ENCODE data around the gene DCLRE1B.

Gene DCLRE1B

DNA sequence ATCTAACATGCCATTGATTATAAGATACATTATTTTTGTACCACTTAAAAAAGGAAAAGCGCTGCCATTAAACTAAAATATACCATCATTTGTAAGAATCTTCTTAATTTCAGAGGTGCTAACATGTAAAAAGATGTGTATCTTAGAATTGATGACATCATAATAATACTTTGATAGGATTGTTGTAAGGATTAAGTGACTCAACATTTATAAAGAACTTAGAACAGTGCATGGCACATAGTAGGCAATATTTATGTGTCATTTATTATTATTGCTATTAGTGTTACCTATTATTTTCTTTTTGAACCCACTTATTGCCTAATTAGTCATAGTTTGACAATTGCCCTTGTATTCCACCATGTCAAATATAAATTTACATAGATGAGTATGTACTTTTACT lies 45.8 kb downstream of the DCLRE1B start:
- no peak for DNase-seq

DNA sequence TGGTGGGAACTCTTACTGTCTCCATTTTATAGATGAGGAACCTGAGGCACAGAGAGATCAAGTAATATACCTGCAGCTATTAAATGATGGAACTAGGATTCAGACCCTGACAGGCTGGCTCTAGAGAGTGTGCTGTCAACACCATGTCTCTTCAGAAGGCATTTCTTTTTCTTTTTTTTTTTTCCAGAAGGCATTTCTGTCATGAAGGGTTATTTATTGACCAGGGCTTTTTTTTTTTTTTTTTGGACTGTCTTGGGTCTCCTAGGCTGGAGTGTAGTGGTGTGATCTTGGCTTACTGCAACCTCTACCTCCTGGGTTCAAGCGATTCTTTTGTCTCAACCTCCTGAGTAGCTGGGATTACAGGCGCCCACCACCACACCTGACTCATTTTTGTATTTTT lies 46.6 kb downstream of the DCLRE1B start:
- DNase-seq, result no peak

DNA sequence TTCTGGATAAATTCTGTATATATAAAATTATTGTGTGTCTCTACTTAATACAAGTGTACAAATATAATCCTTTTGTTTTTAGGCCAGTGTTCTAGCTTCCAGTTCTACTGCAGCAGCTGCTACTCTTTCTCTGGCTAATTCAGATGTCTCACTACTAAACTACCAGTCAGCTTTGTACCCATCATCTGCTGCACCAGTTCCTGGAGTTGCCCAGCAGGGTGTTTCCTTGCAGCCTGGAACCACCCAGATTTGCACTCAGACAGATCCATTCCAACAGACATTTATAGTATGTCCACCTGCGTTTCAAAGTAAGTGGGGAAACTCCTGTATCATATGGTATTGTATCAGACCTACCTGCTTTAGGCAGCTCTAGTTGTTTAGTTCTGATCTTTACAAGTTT lies 52.9 kb downstream of the DCLRE1B start:
- no peak for DNase-seq

DNA sequence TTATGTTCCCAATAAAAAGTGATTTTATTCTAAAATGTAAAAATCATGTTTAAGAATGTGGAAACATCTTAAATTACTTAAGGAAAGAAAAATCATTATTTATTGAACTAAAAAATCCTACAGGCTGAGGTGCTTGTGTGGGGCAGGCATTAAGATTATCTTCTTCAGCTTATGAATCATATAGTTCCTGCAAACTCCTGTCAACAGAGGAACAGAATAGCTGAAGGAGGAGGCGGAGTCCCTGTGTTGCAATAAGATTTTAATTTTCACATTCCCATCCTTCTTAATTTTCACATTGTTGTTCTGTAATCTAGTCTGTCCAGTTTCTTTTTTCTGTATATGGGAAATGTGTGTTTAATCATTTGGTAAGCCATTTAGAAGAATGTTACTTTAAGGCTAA lies 53.6 kb downstream of the DCLRE1B start:
- DNase-seq, result no peak

DNA sequence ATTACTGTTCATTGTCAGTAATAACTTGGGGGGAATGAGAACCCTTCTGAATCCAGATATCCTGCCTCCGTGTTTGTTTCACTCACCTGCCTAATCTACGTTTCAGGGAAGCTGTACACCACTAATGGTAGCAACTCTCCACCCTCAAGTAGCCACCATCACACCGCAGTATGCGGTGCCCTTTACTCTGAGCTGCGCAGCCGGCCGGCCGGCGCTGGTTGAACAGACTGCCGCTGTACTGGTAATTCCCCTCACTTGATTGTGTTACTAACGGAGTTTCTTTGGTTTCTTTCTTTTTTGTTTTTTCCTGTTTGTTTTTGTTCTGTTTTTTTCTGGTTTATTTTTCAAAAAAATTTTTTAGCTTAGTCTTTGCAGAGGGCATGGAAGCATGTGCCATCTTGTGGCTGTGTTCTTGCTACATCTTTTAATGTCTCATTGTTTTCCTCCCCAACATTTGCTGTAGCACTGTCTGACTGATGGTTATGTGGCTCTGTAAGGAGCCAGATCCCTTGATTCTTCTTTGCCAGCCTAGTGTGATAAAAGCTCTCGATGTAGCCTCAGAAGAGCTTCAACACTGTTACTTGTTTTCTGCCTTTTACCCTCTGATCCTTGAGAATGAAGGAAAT lies 58.3 kb downstream of the DCLRE1B start:
- no peak for DNase-seq

Measured in activated CD4-positive, alpha-beta T cell treated with anti-CD3 and anti-CD28 coated beads, Interleukin-2, Interleukin-6, amounts not matched to agents 100 ng/mL and 50 ng/mL, durations not matched to agents 16 hours and 8 hours (primary cell).